ENCODE results near the gene OCEL1. TPM values are rescaled to one million over a fixed set of nuclear protein-coding genes. Genes with fewer than 3 reads are reported as not detected.
A peak's percentile ranks its signal among the peaks of the same experiment; 100 is the strongest.

The OCEL1 gene
- total RNA-seq, 1 experiment from 2014 or later, result 25.7 TPM

DNA sequence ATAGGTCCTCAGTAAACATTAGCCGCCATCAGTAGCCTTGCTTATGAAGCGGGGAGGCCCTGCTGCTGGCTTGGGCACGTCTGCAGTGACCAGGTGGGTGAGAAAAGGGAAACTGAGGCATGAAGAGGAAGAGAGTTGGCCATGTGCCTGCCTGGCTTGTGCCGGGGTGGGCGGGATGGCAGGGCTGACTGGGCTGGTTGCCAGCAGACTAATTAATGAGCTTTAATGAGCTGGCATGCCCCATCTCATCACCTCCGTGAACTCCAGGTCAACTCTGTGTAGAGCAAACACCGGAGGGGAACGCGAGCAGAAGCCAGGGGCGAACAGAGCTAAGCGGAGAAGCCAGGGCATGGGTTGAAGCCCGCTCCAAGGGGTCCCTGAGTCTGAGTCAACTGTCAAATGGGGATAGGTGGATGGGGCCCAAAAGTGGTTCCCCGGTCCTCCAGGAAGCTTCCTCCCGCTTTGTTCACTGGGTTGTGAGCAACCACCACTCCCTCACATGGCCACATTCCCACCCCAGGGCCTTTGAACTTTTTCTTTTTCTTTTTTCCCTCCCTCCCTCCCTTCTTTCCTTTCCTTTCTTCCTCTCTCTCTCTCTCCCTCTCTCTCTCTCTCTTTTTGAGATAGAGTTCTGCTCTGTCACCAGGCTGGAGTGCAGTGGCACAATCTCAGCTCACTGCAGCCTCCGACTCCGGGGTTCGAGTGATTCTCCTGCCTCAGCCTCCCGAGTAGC, 11.0 kb downstream of the OCEL1 start:
- H3K9me3 ChIP-seq (ENCODE audit: control insufficient read depth, low read depth, low read length), result no peaks in the 10 kb centered on the region
- no peak overlapping the region for H3K27ac ChIP-seq (ENCODE audit: insufficient read length, low read depth, low read length)
- no peaks in the 10 kb centered on the region for H3K27me3 ChIP-seq (ENCODE audit: insufficient read depth, low read length)
- H3K18ac ChIP-seq (ENCODE audit: insufficient read length, low read depth, low read length), result no peak overlapping the region
- H4K20me1 ChIP-seq (ENCODE audit: control insufficient read depth, insufficient read depth, insufficient read length), result no peaks in the 10 kb centered on the region
- no peak overlapping the region for H3T11ph ChIP-seq (ENCODE audit: low read length)
- Mint-ChIP-seq H3K9me3 (no peaks in the 10 kb centered on the region), H3K4me1 (peaks cover 26 to 27% of the 10 kb centered on the region in 2 experiments), H3K27me3 (ENCODE audit: low read depth) (no peaks in the 10 kb centered on the region), H3K4me3 (peak overlapping the region; percentile 31 to 67; a peak in 4 of 5 replicates), H3K27ac (peak overlapping the region in 1 of 3 experiments; percentile 68; a peak in 2 of 7 replicates), H3K36me3 (ENCODE audit: insufficient read depth in 1 of 3, low read depth in 3 of 3) (peaks cover 16 to 60% (median 48%) of the 10 kb centered on the region in 3 experiments; a peak in 6 of 7 replicates)
- H2BK12ac ChIP-seq (ENCODE audit: insufficient read length, low read depth, low read length), result no peak overlapping the region
- H2BK20ac ChIP-seq (ENCODE audit: low read depth, low read length, poor library complexity, severe bottlenecking), result no peak overlapping the region
- no peak overlapping the region for H2BK15ac ChIP-seq (ENCODE audit: low read depth, low read length)
- DNase-seq, result no peak
- H2BK120ac ChIP-seq (ENCODE audit: low read depth, low read length, poor library complexity, severe bottlenecking), result no peak overlapping the region
- H4K91ac ChIP-seq (ENCODE audit: insufficient read length, low read depth, low read length), result no peak overlapping the region
- TF ChIP-seq, protein P1, sequence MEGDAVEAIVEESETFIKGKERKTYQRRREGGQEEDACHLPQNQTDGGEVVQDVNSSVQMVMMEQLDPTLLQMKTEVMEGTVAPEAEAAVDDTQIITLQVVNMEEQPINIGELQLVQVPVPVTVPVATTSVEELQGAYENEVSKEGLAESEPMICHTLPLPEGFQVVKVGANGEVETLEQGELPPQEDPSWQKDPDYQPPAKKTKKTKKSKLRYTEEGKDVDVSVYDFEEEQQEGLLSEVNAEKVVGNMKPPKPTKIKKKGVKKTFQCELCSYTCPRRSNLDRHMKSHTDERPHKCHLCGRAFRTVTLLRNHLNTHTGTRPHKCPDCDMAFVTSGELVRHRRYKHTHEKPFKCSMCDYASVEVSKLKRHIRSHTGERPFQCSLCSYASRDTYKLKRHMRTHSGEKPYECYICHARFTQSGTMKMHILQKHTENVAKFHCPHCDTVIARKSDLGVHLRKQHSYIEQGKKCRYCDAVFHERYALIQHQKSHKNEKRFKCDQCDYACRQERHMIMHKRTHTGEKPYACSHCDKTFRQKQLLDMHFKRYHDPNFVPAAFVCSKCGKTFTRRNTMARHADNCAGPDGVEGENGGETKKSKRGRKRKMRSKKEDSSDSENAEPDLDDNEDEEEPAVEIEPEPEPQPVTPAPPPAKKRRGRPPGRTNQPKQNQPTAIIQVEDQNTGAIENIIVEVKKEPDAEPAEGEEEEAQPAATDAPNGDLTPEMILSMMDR (conservative IDR thresholded peaks at IDR 0.05), result no peak
- H3K4ac ChIP-seq (ENCODE audit: low read depth, low read length), result no peak overlapping the region
- H3K23me2 ChIP-seq (ENCODE audit: insufficient read length, low read depth, low read length, poor library complexity, severe bottlenecking), result peaks cover 6% of the 10 kb centered on the region
- H3K23ac ChIP-seq (ENCODE audit: insufficient read length, low read depth, low read length), result no peak overlapping the region
- H3K79me2 ChIP-seq (ENCODE audit: insufficient read depth, low read length), result peaks cover 12% of the 10 kb centered on the region
- H3K4me2 ChIP-seq (ENCODE audit: insufficient read depth, insufficient read length, low read length), result no peak overlapping the region
- H3K56ac ChIP-seq (ENCODE audit: insufficient read length, low read depth, low read length), result no peak overlapping the region
- H2BK5ac ChIP-seq (ENCODE audit: insufficient read length, low read length), result no peak overlapping the region
- no peak overlapping the region for H2AK5ac ChIP-seq (ENCODE audit: insufficient read length, low read length)
- no peak overlapping the region for H4K5ac ChIP-seq (ENCODE audit: insufficient read length, low read depth, low read length)
- H3K79me1 ChIP-seq (ENCODE audit: insufficient read depth, low read depth, low read length, poor library complexity, severe bottlenecking), result peaks cover 6% of the 10 kb centered on the region
- no CpG with 5 or more reads among the region's 18 CpGs for WGBS (ENCODE audit: extremely low coverage, insufficient read length, low lambda C conversion rate)
- no peak overlapping the region for H3K14ac ChIP-seq (ENCODE audit: insufficient read depth, low read length)
- H3K4me1 ChIP-seq (ENCODE audit: insufficient read depth, low read length), result no peaks in the 10 kb centered on the region
- H3K9ac ChIP-seq (ENCODE audit: extremely low read depth, insufficient read length, low read length), result no peak overlapping the region
- H4K8ac ChIP-seq (replicated peaks; ENCODE audit: insufficient read length, low read depth, low read length), result no peak overlapping the region
- H2AFZ ChIP-seq (ENCODE audit: low read length), result no peak overlapping the region

Data from H9 (cell line).